ENCODE measurements around the gene EXT2.

DNA sequence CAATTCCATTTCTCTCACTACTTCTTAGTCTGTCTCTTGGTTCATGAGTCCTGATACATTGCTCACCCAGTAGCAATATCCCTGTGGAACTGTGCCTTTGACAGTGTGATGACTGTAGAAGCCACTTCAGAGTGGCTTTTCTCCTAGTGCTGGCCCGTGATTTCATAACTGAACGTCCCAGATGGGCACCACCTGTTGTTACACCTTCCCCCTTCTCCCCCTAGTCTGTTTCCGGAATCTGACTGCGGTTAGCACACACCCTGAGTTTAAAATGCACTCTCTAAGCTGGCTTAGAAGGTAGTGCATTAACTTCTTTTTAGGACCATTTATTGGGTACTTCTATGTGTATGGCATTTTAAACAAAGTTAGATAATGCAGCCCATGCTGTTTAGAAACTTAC is 131.5 kb downstream of the EXT2 start:
- TF ChIP-seq, protein P1, sequence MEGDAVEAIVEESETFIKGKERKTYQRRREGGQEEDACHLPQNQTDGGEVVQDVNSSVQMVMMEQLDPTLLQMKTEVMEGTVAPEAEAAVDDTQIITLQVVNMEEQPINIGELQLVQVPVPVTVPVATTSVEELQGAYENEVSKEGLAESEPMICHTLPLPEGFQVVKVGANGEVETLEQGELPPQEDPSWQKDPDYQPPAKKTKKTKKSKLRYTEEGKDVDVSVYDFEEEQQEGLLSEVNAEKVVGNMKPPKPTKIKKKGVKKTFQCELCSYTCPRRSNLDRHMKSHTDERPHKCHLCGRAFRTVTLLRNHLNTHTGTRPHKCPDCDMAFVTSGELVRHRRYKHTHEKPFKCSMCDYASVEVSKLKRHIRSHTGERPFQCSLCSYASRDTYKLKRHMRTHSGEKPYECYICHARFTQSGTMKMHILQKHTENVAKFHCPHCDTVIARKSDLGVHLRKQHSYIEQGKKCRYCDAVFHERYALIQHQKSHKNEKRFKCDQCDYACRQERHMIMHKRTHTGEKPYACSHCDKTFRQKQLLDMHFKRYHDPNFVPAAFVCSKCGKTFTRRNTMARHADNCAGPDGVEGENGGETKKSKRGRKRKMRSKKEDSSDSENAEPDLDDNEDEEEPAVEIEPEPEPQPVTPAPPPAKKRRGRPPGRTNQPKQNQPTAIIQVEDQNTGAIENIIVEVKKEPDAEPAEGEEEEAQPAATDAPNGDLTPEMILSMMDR (conservative IDR thresholded peaks at IDR 0.05; ENCODE audit: low read depth in 2 of 2): no peak
- no peak for TF ChIP-seq JUNB (IDR thresholded peaks at IDR 0.05; ENCODE audit: unreplicated experiment)
- TF ChIP-seq EZH2 (IDR thresholded peaks at IDR 0.05; ENCODE audit: low read depth, unreplicated experiment): no peak
- TF ChIP-seq POLR2AphosphoS5 (IDR thresholded peaks at IDR 0.05; ENCODE audit: low read depth): no peak
- no peak for TF ChIP-seq EZH2phosphoT487 (IDR thresholded peaks at IDR 0.05; ENCODE audit: unreplicated experiment)
- TF ChIP-seq, protein P2, sequence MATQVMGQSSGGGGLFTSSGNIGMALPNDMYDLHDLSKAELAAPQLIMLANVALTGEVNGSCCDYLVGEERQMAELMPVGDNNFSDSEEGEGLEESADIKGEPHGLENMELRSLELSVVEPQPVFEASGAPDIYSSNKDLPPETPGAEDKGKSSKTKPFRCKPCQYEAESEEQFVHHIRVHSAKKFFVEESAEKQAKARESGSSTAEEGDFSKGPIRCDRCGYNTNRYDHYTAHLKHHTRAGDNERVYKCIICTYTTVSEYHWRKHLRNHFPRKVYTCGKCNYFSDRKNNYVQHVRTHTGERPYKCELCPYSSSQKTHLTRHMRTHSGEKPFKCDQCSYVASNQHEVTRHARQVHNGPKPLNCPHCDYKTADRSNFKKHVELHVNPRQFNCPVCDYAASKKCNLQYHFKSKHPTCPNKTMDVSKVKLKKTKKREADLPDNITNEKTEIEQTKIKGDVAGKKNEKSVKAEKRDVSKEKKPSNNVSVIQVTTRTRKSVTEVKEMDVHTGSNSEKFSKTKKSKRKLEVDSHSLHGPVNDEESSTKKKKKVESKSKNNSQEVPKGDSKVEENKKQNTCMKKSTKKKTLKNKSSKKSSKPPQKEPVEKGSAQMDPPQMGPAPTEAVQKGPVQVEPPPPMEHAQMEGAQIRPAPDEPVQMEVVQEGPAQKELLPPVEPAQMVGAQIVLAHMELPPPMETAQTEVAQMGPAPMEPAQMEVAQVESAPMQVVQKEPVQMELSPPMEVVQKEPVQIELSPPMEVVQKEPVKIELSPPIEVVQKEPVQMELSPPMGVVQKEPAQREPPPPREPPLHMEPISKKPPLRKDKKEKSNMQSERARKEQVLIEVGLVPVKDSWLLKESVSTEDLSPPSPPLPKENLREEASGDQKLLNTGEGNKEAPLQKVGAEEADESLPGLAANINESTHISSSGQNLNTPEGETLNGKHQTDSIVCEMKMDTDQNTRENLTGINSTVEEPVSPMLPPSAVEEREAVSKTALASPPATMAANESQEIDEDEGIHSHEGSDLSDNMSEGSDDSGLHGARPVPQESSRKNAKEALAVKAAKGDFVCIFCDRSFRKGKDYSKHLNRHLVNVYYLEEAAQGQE (IDR thresholded peaks at IDR 0.05; ENCODE audit: unreplicated experiment): no peak
- no peak for TF ChIP-seq STAT1 (IDR thresholded peaks at IDR 0.05; ENCODE audit: unreplicated experiment)
- TF ChIP-seq CREB1 (CRISPR knock-in tag; IDR thresholded peaks at IDR 0.05; ENCODE audit: low read depth): no peak
- TF ChIP-seq ZNF114 (CRISPR knock-in tag; IDR thresholded peaks at IDR 0.05): no peak
